Thyroid gland (tissue), 4 donors: ENCODE data around the gene SYT17.

ENCODE experiments used
- POLR2A ChIP-seq, 2 donors: fragments of 450-650 bp; IDR thresholded peaks; one replicate each; pipeline ENCODE4 v1.6.1; 2017; ENCODE audit warnings: antibody characterized with exemption in 2 of 2, mild to moderate bottlenecking in 2 of 2, moderate library complexity in 1 of 2
- TF ChIP-seq, protein P1 (sequence below), 6 experiments: fragments of 200-600 bp in 3 of 6; fragments of 450-650 bp in 3 of 6; sonication (generic) in 3 of 6; IDR thresholded peaks; one replicate each; pipeline ENCODE4 v1.5.1; 2016 to 2019; ENCODE audit warnings: antibody characterized with exemption in 6 of 6, mild to moderate bottlenecking in 2 of 6, inconsistent platforms in 1 of 6, moderate library complexity in 1 of 6

DNA sequence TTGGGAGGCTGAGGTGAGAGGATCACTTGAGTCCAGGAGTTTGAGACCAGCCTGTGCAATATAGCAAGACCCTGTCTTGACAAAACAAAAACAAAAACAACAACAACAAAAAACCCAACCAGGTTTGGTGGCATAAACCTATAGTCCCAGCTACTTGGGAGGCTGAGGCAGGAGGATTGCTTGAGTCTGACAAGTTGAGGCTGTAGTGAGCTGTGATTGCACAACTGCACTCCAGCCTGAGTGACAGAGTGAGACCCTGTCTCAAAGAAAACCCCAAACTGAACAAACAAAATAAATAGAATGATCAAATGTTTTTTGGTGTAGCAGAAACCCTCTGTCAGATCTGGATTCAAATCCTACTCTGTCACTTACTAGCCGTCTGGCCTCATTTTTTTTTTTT, 16.0 kb upstream of the SYT17 start:
- no peak for TF ChIP-seq POLR2A (IDR thresholded peaks at IDR 0.05)
- TF ChIP-seq, protein P1, sequence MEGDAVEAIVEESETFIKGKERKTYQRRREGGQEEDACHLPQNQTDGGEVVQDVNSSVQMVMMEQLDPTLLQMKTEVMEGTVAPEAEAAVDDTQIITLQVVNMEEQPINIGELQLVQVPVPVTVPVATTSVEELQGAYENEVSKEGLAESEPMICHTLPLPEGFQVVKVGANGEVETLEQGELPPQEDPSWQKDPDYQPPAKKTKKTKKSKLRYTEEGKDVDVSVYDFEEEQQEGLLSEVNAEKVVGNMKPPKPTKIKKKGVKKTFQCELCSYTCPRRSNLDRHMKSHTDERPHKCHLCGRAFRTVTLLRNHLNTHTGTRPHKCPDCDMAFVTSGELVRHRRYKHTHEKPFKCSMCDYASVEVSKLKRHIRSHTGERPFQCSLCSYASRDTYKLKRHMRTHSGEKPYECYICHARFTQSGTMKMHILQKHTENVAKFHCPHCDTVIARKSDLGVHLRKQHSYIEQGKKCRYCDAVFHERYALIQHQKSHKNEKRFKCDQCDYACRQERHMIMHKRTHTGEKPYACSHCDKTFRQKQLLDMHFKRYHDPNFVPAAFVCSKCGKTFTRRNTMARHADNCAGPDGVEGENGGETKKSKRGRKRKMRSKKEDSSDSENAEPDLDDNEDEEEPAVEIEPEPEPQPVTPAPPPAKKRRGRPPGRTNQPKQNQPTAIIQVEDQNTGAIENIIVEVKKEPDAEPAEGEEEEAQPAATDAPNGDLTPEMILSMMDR (IDR thresholded peaks at IDR 0.05), result no peak
